Left renal cortex interstitium (tissue), 4 donors: ENCODE data around the gene CFAP107. TPM values are rescaled to one million over a fixed set of nuclear protein-coding genes. Genes with fewer than 3 reads are reported as not detected.

Experiments
- DNase-seq, 4 donors: peaks; one replicate each; pipeline ENCODE4 v3.0.0-alpha.2; 2013; ENCODE audit warnings: low read depth in 4 of 4, low spot score in 2 of 4, missing footprints in 1 of 4
- polyA plus RNA-seq, 4 donors: library from polyadenylated mRNA; unstranded; fragments of 120-200 nt; gene quantifications; one replicate each; pipeline ENCODE4 v1.2.1, GENCODE V29; 2013; ENCODE audit not compliant: insufficient read length in 4 of 4

The CFAP107 gene
- polyA plus RNA-seq, 4 donors, result 0.68 to 1.1 (median 0.79) TPM

DNA sequence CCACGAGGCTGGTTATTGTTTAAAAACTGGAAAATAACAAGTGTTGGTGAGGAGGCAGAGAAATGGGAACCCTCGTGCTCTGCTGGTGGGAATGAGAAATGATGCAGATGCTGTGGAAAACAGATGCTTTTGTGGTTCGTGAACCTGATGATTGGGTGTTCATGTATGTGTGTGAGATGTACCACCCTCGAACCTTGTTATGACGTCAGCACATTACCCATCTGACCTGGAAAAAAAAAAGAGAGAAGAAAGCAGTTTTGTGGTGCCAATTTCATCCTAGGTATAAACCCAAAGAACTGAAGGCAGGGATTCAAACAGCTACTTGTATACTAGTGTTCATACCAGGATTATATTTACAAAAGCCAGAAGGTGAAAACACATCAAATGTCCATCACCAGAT is 6.4 kb upstream of the CFAP107 start:
- no peak for DNase-seq

DNA sequence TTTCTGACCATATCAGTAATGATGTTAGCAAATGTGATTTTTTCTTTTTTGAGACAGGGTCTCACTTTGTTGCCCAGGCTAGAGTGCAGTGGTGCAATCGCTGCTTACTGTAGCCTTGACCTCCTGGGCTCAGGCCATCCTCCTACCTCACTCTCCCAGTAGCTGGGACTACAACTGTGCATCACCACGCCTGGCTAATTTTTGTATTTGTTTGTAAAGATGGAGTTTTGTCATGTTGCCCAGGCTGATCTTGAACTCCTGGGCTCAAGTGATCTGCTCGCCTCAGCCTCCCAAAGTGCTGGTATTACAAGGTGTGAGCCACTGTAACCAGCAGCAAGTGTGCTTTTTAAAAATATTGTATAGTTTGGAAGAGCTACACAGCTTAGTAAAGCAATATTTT is 4.1 kb upstream of the CFAP107 start:
- no peak for DNase-seq

DNA sequence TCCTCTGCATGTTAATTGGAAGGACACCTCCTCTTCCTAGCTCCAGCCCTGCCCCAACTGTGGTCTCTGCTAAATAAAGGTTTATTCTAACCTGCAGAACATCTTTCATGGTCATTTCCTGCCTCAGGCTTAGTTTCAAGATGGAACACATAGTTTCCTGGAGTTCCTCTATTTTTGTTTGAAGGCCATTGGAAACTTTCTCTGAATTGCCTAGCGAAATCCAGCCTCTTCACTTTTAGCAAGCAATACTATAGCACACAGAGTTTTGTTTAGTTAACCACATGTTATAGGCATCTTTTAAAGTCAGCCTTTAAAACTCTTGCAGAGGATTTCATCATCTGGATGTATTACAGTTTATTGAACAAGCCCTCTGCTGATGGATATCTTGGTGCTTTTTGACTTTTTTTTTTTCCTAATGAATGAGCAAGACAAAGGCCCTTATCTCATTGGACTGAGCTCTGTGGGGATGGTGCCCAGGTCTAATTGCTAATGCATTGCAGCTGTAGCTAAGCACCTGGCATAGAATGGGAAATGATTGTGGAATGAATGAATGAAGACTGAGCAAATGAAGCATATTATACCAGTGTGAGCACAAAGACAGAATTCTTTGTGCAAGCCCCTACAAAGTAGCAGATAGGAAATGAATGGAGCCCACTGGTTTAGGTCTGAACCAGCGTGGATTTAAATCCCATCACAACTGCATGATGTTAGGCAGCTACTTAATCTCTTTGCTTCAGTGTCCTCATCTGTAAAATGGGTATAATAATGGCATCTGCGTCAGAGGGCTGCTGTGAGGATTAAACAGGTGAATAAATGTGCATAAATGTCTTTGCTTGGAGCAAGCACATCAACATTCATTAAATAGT is 641 bp upstream of the CFAP107 start:
- DNase-seq, result no peak

DNA sequence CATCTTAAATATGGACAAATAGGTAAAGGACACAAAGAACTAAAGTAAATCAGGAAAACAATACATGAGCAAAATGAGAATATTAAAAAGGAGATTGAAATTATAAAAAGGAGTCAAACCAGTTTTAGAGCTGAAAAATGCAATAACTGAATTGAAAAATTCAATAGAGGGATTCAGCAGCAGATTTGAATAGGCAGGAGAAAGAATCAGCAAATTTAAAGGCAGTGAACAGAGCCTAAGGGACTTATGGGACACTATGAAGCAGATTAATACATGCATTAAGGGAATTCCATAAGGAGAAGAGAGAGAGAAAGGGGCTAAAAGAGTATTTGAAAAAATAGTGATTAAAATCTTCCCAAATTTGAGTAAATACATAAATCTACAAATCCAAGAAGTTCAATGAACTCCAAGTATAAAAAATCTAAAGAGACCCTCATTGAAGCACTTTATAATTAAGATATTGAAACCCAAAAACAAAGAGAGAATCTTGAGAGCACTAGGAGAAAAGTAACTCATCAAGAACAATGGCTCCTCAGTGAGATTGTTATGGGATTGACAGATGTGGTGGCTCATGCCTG is 2.9 kb downstream of the CFAP107 start:
- DNase-seq, result no peak

DNA sequence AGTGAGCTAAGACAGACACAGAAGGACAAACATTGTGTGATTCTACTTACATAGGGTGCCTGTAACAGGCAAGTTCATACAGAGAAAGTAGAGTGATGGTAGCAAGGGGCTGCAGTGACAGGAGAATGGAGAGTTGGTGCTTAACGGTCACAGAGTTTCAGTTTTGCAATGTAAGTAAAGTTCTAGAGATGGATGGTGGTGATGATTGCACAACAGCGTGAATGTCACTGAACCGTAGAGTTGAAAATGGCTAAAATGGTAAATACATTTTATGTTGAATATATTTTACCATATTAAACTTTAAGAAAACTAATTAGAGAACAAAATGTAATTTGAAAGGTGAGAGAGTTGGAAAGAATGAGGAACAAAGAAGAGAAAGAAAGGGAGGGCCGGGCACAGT is 8.7 kb downstream of the CFAP107 start:
- DNase-seq, result no peak

DNA sequence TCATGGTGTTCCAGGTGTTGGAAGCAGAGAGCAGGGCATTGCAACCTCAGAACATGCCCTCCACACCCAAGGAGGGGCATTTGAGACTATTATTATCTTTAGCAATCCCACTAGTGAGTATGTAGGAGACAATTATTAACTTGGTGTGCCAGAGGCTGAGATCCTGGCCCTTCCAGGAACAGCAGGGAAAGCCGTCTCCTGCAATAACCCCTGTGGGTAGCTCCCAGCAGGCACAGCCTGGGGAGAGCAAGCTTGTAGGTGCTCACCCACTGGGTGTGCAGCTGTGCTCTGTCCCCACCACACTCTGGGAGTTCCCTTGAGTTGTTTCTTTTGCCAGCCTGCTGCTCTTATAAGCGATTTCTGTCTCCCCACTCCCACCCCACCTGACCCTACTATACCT is 10.3 kb downstream of the CFAP107 start:
- DNase-seq, result no peak

DNA sequence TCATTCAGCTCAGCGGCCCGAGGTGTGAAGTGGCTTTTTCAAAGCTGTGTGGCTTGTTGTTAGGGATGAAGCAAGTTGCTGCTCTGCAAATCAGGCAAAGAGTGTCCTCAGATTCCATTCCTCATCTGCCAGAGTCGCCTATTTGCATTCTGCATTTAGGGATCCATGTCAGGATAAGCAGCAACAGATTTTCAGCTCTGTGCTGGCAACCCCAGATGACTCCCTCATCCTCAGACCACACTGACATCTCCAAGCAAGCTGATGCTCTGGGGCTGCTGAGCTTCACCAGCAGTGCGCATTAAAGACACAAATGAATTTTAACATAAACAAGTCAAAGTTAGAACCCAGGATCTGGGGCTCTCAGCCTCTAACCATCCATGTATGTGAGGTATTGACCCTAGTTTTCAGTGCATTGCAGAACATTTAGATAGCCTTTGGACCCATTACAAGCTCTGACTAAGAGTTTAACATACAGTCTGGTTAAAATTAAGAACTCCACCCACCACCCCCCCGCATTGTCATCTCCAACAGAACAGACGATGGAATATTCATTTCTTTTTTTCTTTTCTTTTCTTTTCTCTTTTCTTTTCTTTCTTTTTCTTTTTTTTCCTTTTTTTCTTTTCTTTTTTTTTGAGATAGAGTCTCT is 10.9 kb downstream of the CFAP107 start:
- no peak for DNase-seq

DNA sequence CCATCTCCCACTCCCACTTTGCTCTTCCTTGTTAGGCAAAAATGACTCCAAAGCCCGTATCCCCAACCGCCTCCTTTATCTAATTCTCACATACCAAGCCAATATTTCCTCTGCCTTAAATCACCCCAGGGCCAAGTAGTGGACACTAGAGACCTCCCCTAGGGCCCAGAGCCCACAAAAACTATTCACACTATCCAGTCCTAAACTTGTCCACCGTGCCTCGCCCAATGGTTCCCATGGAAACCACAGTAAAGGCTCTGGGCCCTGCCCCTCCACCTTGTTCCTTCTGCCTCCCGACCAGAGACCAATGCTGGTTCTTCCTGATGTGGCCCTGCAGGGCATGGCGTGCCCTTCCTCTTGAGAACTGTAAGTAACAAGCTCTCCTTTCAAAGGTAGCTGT is 11.8 kb downstream of the CFAP107 start:
- no peak for DNase-seq

DNA sequence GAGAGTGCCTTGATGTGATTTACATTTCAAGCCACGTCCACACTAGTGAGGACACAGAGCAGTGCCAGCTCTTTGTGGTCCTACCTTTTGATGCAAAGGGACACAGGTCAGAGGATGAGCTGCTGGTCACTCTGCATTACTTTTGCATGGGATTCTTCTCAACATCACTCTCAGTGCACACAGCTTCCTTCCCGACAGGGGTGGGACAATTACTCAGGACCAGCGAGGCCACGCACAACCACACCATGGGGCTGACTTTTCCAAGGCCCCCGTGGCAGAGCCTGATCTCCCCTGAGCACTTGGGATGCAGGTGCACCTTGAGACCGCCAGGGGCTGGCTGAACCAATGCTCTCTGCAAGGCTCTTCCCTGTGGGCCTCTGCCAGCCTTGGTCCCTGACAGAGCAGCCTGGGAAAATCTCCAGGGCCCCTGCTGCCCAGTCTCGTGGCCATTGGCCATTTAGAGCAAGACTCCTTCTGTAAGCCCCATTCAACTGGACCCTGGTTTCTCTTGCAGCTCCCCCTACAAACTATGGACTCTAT is 14.3 kb downstream of the CFAP107 start:
- no peak for DNase-seq

DNA sequence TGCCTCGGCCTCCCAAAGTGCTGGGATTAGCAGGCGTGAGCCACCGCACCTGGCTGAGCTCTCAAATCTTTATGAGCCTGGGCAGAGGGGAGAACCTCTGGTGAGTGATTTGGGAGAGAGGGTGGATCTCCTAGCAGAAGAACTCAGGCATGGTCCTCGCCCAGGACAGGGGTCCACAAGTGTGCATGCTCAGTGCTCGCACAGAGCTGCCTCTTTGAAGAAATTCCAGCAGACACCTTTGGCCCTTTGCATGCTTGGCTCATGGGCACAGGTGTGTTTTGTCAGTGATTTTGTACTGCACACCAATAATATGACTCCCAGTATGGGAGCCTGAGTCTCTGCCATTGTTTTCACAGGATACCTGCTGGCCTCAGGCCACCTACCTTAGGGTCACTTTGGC is 15.8 kb downstream of the CFAP107 start:
- no peak for DNase-seq

DNA sequence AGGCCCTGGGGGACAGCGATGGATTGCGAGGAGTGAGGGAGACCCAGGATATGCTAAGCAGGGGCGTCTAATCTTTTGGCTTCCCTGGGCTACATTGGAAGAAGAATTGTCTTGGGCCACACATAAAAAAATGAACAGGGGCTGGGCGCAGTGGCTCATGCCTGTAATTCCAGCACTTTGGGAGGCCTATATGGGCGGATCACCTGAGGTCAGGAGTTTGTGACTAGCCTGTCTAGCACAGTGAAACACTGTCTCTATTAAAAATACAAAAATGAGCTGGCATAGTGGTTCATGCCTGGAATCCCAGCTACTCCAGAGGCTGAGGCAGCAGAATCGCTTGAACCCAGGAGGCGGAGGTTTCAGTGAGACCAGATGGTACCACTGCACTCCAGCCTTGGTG is 16.8 kb downstream of the CFAP107 start:
- no peak for DNase-seq

DNA sequence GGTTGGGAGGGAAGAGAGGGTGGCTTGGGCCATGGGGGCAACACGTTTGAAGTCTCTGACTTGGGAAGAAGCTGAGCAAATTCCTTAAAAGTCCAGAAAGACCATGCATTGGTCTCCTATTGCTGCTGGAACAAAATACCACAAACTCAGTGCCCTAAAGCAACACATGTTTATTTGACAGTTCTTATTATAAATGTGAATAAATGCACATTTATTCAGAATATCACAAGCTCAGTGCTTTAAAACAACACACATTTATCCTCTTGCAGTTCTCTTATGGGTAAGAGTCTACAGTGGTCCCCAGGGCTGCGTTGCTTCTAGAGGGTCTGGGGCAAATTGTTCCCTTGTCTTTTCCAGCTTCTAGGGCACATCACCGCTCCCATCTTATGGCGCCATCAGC is 17.5 kb downstream of the CFAP107 start:
- no peak for DNase-seq

DNA sequence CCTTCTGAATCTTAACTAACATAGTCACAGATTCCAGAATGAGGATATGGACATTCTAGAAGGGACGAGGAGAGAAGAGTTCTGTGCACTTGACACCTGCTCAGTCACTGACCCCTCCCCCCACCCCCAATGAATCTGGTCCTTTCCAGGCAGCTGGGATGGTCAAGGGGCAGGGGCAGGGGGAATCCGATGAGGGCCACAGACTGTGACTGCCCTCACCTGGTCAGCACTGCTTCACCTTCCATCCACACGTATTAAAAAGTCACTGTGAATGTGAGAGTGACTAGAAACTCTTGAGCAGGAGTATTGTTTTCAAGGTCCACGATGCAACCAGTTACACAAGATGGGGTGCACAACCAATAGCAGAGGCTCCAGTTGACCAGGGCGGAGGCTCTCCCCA is 18.0 kb downstream of the CFAP107 start:
- no peak for DNase-seq

DNA sequence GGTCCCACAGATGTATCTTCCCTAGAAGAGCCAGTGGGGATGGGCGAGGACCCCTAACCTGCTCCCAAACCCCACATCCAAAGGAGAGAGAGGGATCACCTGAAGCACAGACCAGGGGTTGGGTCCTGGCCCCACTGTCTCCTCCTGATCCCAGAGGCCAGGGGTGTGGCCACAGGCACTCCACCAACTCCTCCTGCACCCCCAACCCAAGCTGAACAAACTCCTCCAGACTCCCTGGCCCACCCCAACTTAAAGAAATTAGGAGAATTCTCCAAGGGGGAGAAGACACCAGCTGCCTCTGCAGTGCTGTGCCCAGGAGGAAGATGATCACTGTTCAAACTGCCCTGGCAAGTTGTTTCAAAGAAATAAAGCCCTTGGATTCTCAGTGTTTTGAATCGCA is 23.0 kb downstream of the CFAP107 start:
- DNase-seq, result no peak

DNA sequence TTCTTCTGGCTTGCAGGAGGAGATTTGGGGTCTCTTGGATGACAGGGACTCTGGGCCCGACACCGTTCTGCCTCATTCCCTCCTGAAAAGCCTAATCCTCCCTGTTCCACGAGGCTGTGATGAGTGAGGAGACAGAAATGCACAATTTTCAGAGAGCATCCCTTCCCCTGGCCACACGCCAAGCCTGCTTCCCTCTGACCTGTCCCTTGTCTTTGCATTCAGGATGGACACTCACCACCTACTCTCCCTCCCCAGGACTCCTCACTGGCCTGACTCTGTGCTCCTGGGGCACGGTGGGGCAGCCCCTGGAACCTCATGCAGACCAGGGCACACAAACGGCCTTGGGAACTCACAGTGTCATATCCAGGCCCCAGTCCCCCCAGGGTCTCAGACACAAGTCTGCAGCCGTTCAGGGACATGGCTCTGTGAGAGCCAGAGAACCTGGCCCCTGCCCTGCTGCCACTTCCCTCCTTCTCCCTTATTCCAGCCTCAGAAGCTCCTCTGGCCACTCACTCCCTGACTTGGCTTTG is 24.0 kb downstream of the CFAP107 start:
- DNase-seq, result no peak

DNA sequence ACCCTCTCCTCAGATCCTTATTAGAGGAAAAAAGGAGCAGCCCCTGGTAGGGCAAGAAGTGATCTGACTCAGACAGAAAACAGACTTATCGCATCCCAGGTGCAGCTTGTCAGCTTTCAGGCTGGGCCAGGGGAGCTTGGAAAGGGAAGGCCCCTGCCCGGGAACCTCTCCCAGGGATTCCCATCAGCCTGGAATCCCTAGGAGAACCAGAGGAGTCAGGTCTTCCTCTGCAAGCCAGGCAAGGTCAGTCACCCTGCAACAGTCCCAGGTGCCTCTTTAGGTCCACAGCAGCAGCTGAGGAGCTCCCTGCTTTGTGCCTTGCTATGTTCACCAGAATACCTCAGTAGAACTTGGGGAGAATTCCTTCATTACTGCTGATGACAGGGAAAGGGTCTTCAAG is 24.6 kb downstream of the CFAP107 start:
- DNase-seq, result no peak

DNA sequence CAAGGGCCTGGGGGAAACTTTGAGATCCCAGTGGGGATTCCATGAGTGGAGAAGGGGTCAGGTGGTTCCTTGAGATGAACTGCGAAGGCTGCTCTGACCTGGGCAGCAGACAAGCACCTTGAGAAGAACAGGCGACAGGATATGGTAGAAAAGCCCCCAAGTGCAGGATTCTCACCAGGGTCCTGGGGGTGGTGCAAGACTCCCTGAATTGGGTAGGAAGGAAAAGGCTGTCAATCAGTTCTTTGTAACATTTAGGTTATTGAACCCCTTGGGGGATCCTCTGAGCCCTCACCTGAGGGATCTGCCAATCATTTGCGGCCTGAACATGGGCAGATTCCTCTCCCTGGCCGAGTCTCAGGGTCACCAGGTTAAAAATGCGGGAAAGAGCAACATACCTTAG is 25.2 kb downstream of the CFAP107 start:
- no peak for DNase-seq

DNA sequence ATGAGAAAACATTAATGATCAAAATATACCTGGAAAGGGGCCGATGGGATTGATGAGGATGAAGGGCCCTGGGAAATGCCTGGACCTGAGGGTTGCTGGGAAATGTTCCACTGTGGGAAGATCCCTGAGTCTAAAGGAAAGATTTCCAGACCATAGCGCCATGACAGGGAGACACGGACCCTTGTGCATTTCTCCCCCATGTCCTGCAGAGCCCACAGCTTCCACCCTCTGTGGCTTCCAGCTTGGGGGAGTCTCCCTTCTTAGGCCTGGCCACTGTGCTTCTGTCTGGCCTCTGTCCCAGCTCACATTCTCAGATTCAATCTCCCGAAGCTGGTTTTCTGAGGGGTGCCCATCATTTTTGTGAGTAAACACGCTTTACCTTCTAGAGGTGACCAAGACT is 26.5 kb downstream of the CFAP107 start:
- no peak for DNase-seq

DNA sequence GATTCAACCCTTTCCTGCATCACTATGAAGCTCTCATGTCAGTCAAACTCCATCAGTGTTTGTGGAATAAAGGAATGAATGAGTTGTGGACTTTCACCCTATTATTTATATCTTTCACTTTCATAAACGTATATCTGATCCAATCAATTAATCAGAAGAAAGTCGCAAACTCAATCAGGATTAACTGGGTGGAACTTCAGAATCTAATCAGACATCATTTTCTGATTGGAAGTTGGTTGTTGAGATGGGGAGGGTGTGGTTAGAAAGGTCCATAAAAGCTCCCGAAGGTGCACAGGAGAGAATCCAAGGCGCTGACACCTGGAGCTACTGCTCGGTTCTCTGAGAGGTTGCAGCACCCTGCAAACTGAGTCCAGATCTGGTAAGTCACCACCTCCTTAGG is 27.4 kb downstream of the CFAP107 start, which contains the start of gene PRAMEF12:
Gene PRAMEF12, plus strand, starts transcription at position 301 of the 400 bp plus-strand sequence. CDS start 1,130 bp downstream, outside the sequence.
- DNase-seq, result no peak

DNA sequence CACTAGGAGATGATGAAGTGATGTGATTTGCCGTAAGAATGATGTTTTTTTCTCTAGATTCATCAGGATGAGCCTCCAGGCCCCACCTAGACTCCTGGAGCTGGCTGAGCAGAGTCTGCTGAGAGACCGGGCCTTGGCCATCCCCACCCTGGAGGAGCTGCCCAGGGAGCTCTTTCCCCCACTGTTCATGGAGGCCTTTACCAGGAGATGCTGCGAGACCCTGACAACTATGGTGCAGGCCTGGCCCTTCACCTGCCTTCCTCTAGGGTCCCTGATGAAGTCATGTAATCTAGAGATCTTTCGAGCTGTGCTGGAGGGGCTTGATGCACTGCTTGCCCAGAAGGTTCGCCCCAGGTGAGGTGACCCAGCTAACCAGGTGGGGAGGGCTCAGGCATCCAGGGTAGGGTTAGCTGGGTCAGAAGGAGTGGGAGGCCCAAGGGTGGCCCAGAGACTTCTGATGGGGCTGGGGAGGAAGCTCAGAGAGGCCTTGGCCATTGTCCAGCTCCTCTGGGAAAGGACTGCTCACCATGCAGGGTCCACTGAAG is 28.9 kb downstream of the CFAP107 start:
- DNase-seq, result no peak

DNA sequence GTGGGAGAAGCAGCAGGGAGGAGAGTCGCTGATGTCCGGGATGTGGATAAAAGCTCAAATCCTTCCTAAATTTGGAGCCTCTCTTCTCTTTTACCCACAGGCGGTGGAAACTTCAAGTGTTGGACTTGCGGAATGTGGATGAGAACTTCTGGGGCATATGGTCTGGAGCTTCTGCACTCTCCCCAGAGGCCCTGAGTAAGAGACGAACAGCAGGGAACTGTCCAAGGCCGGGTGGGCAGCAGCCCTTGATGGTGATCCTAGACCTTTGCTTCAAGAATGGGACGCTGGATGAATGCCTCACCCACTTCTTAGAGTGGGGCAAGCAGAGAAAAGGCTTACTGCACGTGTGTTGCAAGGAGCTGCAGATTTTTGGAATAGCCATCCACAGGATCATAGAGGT is 29.4 kb downstream of the CFAP107 start:
- DNase-seq, result no peak
